Dermis blood vessel endothelial cell (primary cell): ENCODE data around the gene CDKN2B-AS1. TPM values are rescaled to one million over a fixed set of nuclear protein-coding genes. Genes with fewer than 3 reads are reported as not detected.
"Not testable (repeated sequence)": the region's sequence is repeated elsewhere in the genome, so short reads cannot be mapped to it uniquely, and the experiment has no call there.

Experiments used
- DNase-seq: peaks from one replicate; pipeline ENCODE4 v3.0.0; 2010
- total RNA-seq: library from RNA; depleted of rRNA; stranded (reverse); fragments of >200 nt; gene quantifications from 2 replicates; pipeline ENCODE4 v1.2.3, GENCODE V29; 2014

Gene CDKN2B-AS1
- total RNA-seq: 0.28 and 2.2 TPM in 2 replicates

- peak; percentile 85 for DNase-seq
These were observed at the start of gene CDKN2B-AS1 for GRCh38 chr9:21994556-21995005. Gene CDKN2B-AS1 (plus strand): TSS chr9:21994791.

DNA sequence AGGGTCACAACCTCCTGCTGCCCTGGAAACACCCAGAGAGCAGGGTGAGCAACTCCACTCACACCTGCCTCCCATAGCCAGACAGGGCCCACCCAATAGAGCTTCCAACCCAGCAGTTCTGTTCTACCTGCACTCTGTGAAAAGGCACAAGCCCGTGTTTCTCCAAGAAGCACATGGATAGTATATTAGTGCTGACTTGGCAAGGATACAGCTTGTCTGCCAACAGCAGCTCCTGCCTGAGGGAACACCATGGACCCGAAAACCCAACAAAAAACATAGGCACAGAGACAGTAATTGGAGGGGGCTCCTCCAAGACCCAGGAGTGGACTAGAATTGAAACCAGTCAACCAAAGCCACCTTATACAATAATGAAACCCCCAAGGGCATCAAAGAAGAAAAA is 49.0 kb upstream of the CDKN2B-AS1 start:
- DNase-seq: no peak

- DNase-seq: no peak
These were observed 35.8 kb upstream of the CDKN2B-AS1 start for GRCh38 chr9:21958833-21959232.

DNA sequence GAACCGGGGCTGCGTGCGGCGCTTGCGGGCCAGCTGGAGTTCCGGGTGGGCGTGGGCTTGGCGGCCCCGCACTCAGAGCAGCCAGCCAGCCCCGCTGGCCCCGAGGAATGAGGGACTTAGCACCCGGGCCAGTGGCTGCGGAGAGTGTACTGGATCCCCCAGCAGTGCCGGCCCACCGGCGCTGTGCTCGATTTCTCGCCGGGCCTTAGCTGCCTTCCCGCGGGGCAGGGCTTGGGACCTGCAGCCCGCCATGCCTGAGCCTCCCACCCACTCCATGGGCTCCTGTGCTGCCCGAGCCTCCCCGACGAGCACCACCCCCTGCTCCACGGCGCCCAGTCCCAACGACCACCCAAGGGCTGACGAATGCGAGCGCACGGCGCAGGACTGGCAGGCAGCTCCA is 35.3 kb upstream of the CDKN2B-AS1 start:
- DNase-seq: not testable (repeated sequence)

DNA sequence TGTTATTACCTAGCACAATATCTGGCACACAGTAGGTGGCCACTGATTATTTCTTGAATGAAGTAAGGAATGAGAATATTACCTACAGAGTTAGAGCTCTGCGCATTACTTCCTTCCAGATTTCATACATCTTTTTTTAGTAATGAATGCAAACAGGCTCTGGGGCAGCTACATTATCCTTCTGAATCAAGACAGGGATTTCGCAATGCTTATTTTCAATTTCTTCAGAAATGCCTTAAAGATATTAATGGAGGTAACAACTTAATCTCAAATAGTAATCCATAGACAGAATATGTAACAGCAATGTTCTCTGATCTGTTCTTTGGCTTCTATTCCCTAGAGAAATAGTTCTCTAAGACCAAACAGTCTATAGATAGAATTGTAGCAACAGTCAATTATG is 33.0 kb upstream of the CDKN2B-AS1 start:
- DNase-seq: no peak

- DNase-seq: peak; percentile 56
These were observed 29.6 kb upstream of the CDKN2B-AS1 start for GRCh38 chr9:21964925-21965385.

- DNase-seq: peak; percentile 88
These were observed 29.1 kb upstream of the CDKN2B-AS1 start for GRCh38 chr9:21965401-21965951.

DNA sequence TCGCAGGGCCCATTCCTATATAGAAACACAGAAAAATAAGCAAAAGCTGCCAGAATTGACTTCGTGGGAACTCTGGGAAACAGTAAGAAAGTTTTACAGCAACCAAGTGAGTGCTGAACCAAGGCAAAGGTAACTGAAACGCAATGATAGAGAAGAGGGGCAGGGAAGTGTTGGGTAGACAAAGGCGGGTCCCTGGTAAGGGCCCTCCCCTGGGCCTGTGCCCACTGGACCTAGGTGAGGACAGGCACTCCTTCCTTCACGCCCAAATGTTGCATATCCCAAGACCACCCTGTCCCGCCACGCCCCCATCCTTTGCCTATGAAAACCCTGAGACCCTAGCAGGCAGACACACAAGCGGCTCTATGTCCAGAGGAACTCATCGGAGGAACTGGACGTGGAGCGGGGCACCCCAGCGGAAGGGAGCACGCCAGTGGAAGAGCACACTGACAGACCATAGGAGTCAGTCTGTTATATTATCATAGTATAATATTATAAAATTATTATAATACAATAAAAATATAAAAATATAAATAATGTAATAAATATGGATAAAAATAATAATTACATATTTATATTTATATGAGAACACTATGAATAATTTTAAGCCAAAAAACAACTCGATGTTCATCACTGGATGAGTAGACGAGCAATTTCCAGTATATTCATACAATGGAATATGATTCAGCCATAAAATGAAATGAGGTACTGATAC is 28.3 kb upstream of the CDKN2B-AS1 start:
- DNase-seq: no peak

- DNase-seq: no peak
These were observed 27.4 kb upstream of the CDKN2B-AS1 start for GRCh38 chr9:21967169-21967568.

DNA sequence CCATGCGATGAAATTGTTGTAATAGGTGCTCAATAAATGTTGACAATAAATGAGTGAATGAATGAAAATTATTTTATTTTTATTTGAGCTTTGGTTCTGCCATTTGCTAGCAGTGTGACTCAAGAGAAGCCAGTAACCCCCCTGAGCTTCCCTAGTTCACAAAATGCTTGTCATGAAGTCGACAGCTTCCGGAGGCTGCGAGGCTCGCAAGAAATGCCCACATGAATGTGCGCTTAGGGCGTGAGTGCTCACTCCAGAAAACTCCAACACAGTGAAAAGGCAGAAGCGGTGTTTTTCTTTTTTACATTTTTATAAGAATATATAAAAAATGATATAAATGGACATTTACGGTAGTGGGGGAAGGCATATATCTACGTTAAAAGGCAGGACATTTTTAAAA is 26.9 kb upstream of the CDKN2B-AS1 start:
- no peak for DNase-seq

- peak; percentile 64 for DNase-seq
These were observed 26.1 kb upstream of the CDKN2B-AS1 start for GRCh38 chr9:21968331-21969010.

DNA sequence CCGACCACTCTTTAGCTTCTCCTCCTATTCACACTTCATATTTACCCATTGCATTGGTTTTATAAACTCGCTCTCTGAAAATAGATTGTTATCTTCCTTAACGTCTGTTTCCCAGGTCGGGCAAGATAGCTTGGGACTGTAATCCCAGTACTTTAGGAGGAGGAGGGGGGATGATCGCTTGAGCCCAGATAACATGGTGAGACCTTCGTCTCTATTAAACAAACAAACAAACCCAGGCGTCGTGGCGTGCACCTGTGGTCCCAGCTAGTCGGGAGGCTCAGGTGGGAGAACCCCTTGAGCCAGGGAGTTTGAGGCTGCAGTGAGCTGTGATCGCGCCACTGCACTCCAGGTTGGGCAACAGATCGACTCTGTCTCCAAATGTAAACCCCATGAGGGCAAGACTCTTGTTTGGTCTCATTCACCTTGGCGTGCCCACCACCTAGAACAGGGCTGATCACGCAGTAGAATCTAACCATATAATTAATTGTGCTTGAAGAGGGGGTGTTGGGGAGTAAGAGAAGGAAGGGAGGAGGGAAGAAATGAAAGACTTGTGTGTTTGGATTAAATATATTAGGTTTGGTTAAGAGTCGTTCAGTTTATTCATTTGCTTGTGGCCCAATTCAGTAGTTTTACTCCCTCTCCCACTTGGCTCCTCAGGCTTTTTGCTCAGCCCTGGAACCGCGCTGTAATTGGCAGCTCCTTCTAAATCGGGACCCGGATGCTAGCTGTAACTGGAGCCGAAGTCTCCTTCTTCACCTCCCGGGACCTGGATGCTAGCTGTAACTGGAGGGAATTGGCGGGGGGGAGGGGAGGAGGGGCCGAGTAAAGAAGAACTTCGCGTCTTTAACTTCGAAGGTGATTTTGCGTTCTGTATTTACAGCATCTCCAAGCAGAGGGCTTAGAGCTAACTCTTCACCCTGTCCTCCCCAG is 25.3 kb upstream of the CDKN2B-AS1 start:
- DNase-seq: no peak

- no peak for DNase-seq
These were observed 24.4 kb upstream of the CDKN2B-AS1 start for GRCh38 chr9:21969951-21970799.

DNA sequence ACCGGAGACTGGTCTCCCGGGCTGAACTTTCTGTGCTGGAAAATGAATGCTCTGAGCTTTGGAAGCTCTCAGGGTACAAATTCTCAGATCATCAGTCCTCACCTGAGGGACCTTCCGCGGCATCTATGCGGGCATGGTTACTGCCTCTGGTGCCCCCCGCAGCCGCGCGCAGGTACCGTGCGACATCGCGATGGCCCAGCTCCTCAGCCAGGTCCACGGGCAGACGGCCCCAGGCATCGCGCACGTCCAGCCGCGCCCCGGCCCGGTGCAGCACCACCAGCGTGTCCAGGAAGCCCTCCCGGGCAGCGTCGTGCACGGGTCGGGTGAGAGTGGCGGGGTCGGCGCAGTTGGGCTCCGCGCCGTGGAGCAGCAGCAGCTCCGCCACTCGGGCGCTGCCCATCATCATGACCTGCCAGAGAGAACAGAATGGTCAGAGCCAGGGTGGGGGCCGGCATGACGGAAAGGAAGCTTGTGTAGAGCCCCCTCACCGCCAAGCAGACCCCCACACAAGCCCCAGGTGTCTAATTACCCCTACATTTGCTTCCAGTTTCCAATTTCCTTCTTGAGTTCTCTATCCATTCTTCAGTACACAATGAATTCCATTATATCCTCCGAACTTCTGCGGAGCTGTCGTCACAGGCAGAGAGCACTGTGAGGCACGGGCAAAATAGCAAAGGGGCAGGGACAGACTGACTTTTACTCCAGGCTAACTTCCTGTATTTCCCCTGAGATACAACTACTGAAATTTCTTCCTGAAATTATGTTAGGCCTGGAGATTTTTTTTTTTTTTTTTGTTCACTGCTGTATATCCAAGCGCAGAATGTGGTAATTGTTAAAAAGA is 23.6 kb upstream of the CDKN2B-AS1 start:
- DNase-seq: no peak

DNA sequence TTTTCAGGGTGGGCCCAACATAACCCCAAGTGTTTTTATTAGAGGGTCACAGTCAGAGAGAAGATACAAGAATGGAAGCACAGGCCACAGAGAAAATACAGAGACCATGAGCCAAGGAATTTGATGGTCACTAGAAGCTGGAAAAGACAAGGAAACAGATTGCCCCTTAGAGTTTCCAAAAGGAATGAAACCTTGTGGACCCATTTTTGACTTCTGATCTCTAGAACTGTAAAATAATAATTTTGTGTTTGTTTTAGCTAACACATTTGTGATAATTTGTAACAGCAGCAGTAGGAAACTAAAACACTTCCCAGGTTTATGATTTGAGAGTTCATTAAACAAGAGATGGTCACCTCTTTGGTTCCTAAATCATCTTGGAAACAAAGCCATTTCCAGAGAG is 22.2 kb upstream of the CDKN2B-AS1 start:
- DNase-seq: no peak

GRCh38 chr9:21974343-21974721 is 20.3 kb upstream of the CDKN2B-AS1 start:
- no peak for DNase-seq

- DNase-seq: peak; percentile 52
These were observed 19.7 kb upstream of the CDKN2B-AS1 start for GRCh38 chr9:21974722-21975409.

GRCh38 chr9:21976334-21976875 is 18.2 kb upstream of the CDKN2B-AS1 start:
- DNase-seq: no peak

GRCh38 chr9:21982391-21982790 is 12.2 kb upstream of the CDKN2B-AS1 start:
- DNase-seq: no peak
